ENCODE measurements around the gene POLR1F. TPM values are rescaled to one million over a fixed set of nuclear protein-coding genes. Genes with fewer than 3 reads are reported as not detected.

Gene POLR1F
- total and polyA plus RNA-seq, 9 of the 15 experiments (the other 6 are each of a cell fraction or from before 2014, with no cell fraction given), result 17.5 to 95.3 (median 32.7) TPM

- TF ChIP-seq, protein P1, sequence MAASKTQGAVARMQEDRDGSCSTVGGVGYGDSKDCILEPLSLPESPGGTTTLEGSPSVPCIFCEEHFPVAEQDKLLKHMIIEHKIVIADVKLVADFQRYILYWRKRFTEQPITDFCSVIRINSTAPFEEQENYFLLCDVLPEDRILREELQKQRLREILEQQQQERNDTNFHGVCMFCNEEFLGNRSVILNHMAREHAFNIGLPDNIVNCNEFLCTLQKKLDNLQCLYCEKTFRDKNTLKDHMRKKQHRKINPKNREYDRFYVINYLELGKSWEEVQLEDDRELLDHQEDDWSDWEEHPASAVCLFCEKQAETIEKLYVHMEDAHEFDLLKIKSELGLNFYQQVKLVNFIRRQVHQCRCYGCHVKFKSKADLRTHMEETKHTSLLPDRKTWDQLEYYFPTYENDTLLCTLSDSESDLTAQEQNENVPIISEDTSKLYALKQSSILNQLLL (CRISPR knock-in tag; IDR thresholded peaks at IDR 0.05; ENCODE audit: borderline replicate concordance), result no peak
- 0 out of 2 replicates have a peak, but pooled peaks have one; percentile 46 for TF ChIP-seq SREBF2 (CRISPR knock-in tag; IDR thresholded peaks at IDR 0.05)
- no peak for TF ChIP-seq ZKSCAN8 (CRISPR knock-in tag; IDR thresholded peaks at IDR 0.05)
- TF ChIP-seq, protein P2, sequence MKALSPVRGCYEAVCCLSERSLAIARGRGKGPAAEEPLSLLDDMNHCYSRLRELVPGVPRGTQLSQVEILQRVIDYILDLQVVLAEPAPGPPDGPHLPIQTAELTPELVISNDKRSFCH (CRISPR knock-in tag; IDR thresholded peaks at IDR 0.05), result no peak
- TF ChIP-seq, protein P2 (tag; IDR thresholded peaks at IDR 0.05), result no peak; the same call in 1 of the 2 replicates
- no peak for TF ChIP-seq FOS (IDR thresholded peaks at IDR 0.05; ENCODE audit: extremely low read depth, insufficient read length)
- 0 out of 2 replicates have a peak, but pooled peaks have one; percentile 16 for TF ChIP-seq TRIM28 (IDR thresholded peaks at IDR 0.05)
- TF ChIP-seq ELF1 (tag; IDR thresholded peaks at IDR 0.05), result 0 out of 2 replicates have a peak, but pooled peaks have one; percentile 32
- TF ChIP-seq, protein P3, sequence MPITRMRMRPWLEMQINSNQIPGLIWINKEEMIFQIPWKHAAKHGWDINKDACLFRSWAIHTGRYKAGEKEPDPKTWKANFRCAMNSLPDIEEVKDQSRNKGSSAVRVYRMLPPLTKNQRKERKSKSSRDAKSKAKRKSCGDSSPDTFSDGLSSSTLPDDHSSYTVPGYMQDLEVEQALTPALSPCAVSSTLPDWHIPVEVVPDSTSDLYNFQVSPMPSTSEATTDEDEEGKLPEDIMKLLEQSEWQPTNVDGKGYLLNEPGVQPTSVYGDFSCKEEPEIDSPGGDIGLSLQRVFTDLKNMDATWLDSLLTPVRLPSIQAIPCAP (CRISPR knock-in tag; IDR thresholded peaks at IDR 0.05; ENCODE audit: borderline replicate concordance), result 0 out of 2 replicates have a peak, but pooled peaks have one; percentile 27
- 0 out of 2 replicates have a peak, but pooled peaks have one; percentile 19 for TF ChIP-seq ETV5 (CRISPR knock-in tag; IDR thresholded peaks at IDR 0.05; ENCODE audit: low read depth)
- TF ChIP-seq GATAD2B (IDR thresholded peaks at IDR 0.05; ENCODE audit: borderline replicate concordance), result no peak
- peak in 1 of 2 experiments; percentile 57; a peak in 1 of 4 replicates for TF ChIP-seq SRF (CRISPR knock-in tag; IDR thresholded peaks at IDR 0.05)
- TF ChIP-seq SMARCC2 (IDR thresholded peaks at IDR 0.05; ENCODE audit: low read depth), result no peak
- TF ChIP-seq TFAP4 (CRISPR knock-in tag; IDR thresholded peaks at IDR 0.05; ENCODE audit: borderline replicate concordance), result 0 out of 2 replicates have a peak, but pooled peaks have one; percentile 77
- peak; percentile 95 for TF ChIP-seq MYC (IDR thresholded peaks at IDR 0.05; ENCODE audit: low read depth, low read length)
- TF ChIP-seq MYC (CRISPR knock-in tag; IDR thresholded peaks at IDR 0.05; ENCODE audit: borderline replicate concordance, low read depth), result peak; percentile 69; the same call in 1 of the 2 replicates
- peak; percentile 92 for TF ChIP-seq MAX (CRISPR knock-in tag; IDR thresholded peaks at IDR 0.05)
- TF ChIP-seq MTA3 (IDR thresholded peaks at IDR 0.05; ENCODE audit: borderline replicate concordance), result peak; percentile 43; the same call in 1 of the 2 replicates
- TF ChIP-seq, protein P4, sequence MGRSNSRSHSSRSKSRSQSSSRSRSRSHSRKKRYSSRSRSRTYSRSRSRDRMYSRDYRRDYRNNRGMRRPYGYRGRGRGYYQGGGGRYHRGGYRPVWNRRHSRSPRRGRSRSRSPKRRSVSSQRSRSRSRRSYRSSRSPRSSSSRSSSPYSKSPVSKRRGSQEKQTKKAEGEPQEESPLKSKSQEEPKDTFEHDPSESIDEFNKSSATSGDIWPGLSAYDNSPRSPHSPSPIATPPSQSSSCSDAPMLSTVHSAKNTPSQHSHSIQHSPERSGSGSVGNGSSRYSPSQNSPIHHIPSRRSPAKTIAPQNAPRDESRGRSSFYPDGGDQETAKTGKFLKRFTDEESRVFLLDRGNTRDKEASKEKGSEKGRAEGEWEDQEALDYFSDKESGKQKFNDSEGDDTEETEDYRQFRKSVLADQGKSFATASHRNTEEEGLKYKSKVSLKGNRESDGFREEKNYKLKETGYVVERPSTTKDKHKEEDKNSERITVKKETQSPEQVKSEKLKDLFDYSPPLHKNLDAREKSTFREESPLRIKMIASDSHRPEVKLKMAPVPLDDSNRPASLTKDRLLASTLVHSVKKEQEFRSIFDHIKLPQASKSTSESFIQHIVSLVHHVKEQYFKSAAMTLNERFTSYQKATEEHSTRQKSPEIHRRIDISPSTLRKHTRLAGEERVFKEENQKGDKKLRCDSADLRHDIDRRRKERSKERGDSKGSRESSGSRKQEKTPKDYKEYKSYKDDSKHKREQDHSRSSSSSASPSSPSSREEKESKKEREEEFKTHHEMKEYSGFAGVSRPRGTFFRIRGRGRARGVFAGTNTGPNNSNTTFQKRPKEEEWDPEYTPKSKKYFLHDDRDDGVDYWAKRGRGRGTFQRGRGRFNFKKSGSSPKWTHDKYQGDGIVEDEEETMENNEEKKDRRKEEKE (IDR thresholded peaks at IDR 0.05; ENCODE audit: borderline replicate concordance in 1 of 2, control insufficient read depth in 1 of 2, low read depth in 2 of 2, low read length in 1 of 2), result peak in 1 of 2 experiments; percentile 30; a peak in 2 of 4 replicates
Measured at GRCh38 chr7:19708397-19709248, at the start of gene POLR1F (continued).

Measured in K562 (cell line).